GM18873 (cell line): ENCODE data around the gene PHLPP1.

Experiments
- ATAC-seq: cut with Tn5 transposase; IDR thresholded peaks from one replicate; pipeline ENCODE4 v1.9.1; 2021; ENCODE audit warnings: mild to moderate bottlenecking, moderate library complexity, moderate number of reproducible peaks; ENCODE audit not compliant: unreplicated experiment, low FRiP score

PHLPP1 gene

GRCh38 chr18:62973689-62974088 is 258.3 kb downstream of the PHLPP1 start:
- no peak for ATAC-seq

- ATAC-seq = no peak
Measured at GRCh38 chr18:62974388-62974787, 259.0 kb downstream of the PHLPP1 start.

GRCh38 chr18:62974928-62975675 is 259.8 kb downstream of the PHLPP1 start:
- no peak for ATAC-seq

GRCh38 chr18:62975785-62976184 is 260.4 kb downstream of the PHLPP1 start:
- no peak for ATAC-seq

GRCh38 chr18:62976227-62976626 is 260.9 kb downstream of the PHLPP1 start:
- no peak for ATAC-seq

GRCh38 chr18:62977512-62977911 is 262.2 kb downstream of the PHLPP1 start:
- ATAC-seq = no peak

GRCh38 chr18:62978251-62979049 is 263.1 kb downstream of the PHLPP1 start:
- ATAC-seq = no peak

- no peak for ATAC-seq
Measured at GRCh38 chr18:62979176-62979575, 263.8 kb downstream of the PHLPP1 start.

- ATAC-seq = no peak
Measured at GRCh38 chr18:62979900-62980299, 264.6 kb downstream of the PHLPP1 start.

GRCh38 chr18:62981566-62981965 is 266.2 kb downstream of the PHLPP1 start:
- ATAC-seq = no peak

- no peak for ATAC-seq
Measured at GRCh38 chr18:62982600-62983251, 267.4 kb downstream of the PHLPP1 start.

GRCh38 chr18:62984656-62985315 is 269.4 kb downstream of the PHLPP1 start:
- ATAC-seq = no peak

GRCh38 chr18:62986490-62986889 is 271.1 kb downstream of the PHLPP1 start:
- no peak for ATAC-seq

- ATAC-seq = no peak
Measured at GRCh38 chr18:62987055-62987830, 271.9 kb downstream of the PHLPP1 start.

GRCh38 chr18:62987859-62988258 is 272.5 kb downstream of the PHLPP1 start:
- no peak for ATAC-seq

GRCh38 chr18:62988471-62988870 is 273.1 kb downstream of the PHLPP1 start:
- no peak for ATAC-seq

- ATAC-seq = no peak
Measured at GRCh38 chr18:62989195-62989594, 273.9 kb downstream of the PHLPP1 start.

- ATAC-seq = no peak
Measured at GRCh38 chr18:62990653-62991052, 275.3 kb downstream of the PHLPP1 start.

GRCh38 chr18:62991389-62991788 is 276.0 kb downstream of the PHLPP1 start:
- no peak for ATAC-seq

GRCh38 chr18:62991959-62992358 is 276.6 kb downstream of the PHLPP1 start:
- ATAC-seq = no peak
